HEK293 (cell line): ENCODE measurements around the gene CCDC30.

ENCODE experiments used
- CTCF ChIA-PET: fragments of 350-600 bp; formaldehyde crosslinking; extraction: SDS; loops from one replicate; lab custom pipeline; 2021; ENCODE audit warnings: antibody characterized with exemption; lab: Yijun Ruan, JAX
- POLR2A ChIA-PET: fragments of 300-600 bp; formaldehyde crosslinking; extraction: SDS; loops from one replicate; lab custom pipeline; 2020; ENCODE audit warnings: antibody characterized with exemption, inconsistent platforms; lab: Yijun Ruan, JAX
- H3K27ac ChIP-seq: fragments of 200-500 bp; sonication (Bioruptor generic); 2 replicates; pipeline ENCODE4 v1.5.1; 2014; ENCODE audit warnings: low read depth, low read length, control low read depth, inconsistent platforms; ENCODE audit errors: extremely low read depth
- H3K36me3 ChIP-seq, 2 experiments: fragments of 200-500 bp in 1 of 2; sonication (Bioruptor generic) in 1 of 2; 1 replicate in 1 of 2; 2 replicates in 1 of 2; pipeline ENCODE4 v1.5.1; 2014 to 2017; ENCODE audit warnings: inconsistent platforms in 2 of 2, low read length in 2 of 2; ENCODE audit not compliant: control insufficient read depth in 2 of 2, insufficient read depth in 1 of 2
- H3K4me1 ChIP-seq: fragments of 200-500 bp; sonication (Bioruptor generic); 2 replicates; pipeline ENCODE4 v1.5.1; 2014; ENCODE audit warnings: mild to moderate bottlenecking, low read length, inconsistent platforms; ENCODE audit not compliant: control insufficient read depth, insufficient read depth
- H3K4me3 ChIP-seq: 2 replicates; pipeline ENCODE4 v1.5.1; 2011; ENCODE audit warnings: low read depth, mild to moderate bottlenecking, control low read depth, low read length, moderate library complexity
- H3K9me3 ChIP-seq: fragments of 200-500 bp; sonication (Bioruptor generic); 2 replicates; pipeline ENCODE4 v1.5.1; 2014; ENCODE audit warnings: low read depth, low read length, inconsistent platforms; ENCODE audit not compliant: control insufficient read depth, insufficient read depth
- BCL6B ChIP-seq: fragments of 450-650 bp; formaldehyde crosslinking; IDR thresholded peaks from 2 replicates; pipeline ENCODE4 v1.5.1; 2017; ENCODE audit warnings: missing biosample characterization, missing genetic modification characterization
- ELK4 ChIP-seq: IDR thresholded peaks from 2 replicates; pipeline ENCODE4 v1.6.1; 2011; ENCODE audit warnings: mild to moderate bottlenecking, low read depth, low read length, borderline replicate concordance
- KLF1 ChIP-seq: fragments of 450-650 bp; formaldehyde crosslinking; IDR thresholded peaks from 2 replicates; pipeline ENCODE4 v1.5.1; 2016; ENCODE audit warnings: missing biosample characterization, missing genetic modification characterization
- KLF8 ChIP-seq: fragments of 450-650 bp; formaldehyde crosslinking; IDR thresholded peaks from 2 replicates; pipeline ENCODE4 v1.5.1; 2016; ENCODE audit warnings: missing biosample characterization, missing genetic modification characterization
- OSR2 ChIP-seq: fragments of 450-650 bp; formaldehyde crosslinking; IDR thresholded peaks from 2 replicates; pipeline ENCODE4 v1.5.1; 2016; ENCODE audit warnings: missing biosample characterization, missing genetic modification characterization
- PBX3 ChIP-seq: sonication (generic); formaldehyde crosslinking; IDR thresholded peaks from 2 replicates; pipeline ENCODE4 v1.8.1; 2022; ENCODE audit warnings: mild to moderate bottlenecking, moderate library complexity, missing genetic modification reagents
- REST ChIP-seq: fragments of 450-650 bp; formaldehyde crosslinking; IDR thresholded peaks from 2 replicates; pipeline ENCODE4 v1.5.1; 2016; ENCODE audit warnings: missing biosample characterization, missing genetic modification characterization
- SP7 ChIP-seq: fragments of 450-650 bp; formaldehyde crosslinking; IDR thresholded peaks from 2 replicates; pipeline ENCODE4 v1.5.1; 2016; ENCODE audit warnings: missing biosample characterization, missing genetic modification characterization
- WT1 ChIP-seq: fragments of 450-650 bp; formaldehyde crosslinking; IDR thresholded peaks from 2 replicates; pipeline ENCODE4 v1.5.1; 2016; ENCODE audit warnings: missing biosample characterization, missing genetic modification characterization
- YY2 ChIP-seq: fragments of 450-650 bp; formaldehyde crosslinking; IDR thresholded peaks from 2 replicates; pipeline ENCODE4 v1.5.1; 2016; ENCODE audit warnings: missing biosample characterization, missing genetic modification characterization
- ZBTB17 ChIP-seq: fragments of 450-650 bp; formaldehyde crosslinking; IDR thresholded peaks from 2 replicates; pipeline ENCODE4 v1.5.1; 2016; ENCODE audit warnings: missing biosample characterization, missing genetic modification characterization
- ZBTB20 ChIP-seq: fragments of 450-650 bp; formaldehyde crosslinking; IDR thresholded peaks from 2 replicates; pipeline ENCODE4 v1.5.1; 2016; ENCODE audit warnings: missing biosample characterization, missing genetic modification characterization
- ZNF302 ChIP-seq: fragments of 450-650 bp; formaldehyde crosslinking; IDR thresholded peaks from 2 replicates; pipeline ENCODE4 v1.5.1; 2016; ENCODE audit warnings: missing biosample characterization, missing genetic modification characterization, low read depth
- ZNF324 ChIP-seq: fragments of 450-650 bp; formaldehyde crosslinking; IDR thresholded peaks from 2 replicates; pipeline ENCODE4 v1.5.1; 2016; ENCODE audit warnings: missing biosample characterization, missing genetic modification characterization
- ZNF335 ChIP-seq: fragments of 450-650 bp; formaldehyde crosslinking; conservative IDR thresholded peaks from 2 replicates; pipeline ENCODE4 v1.5.1; 2016; ENCODE audit warnings: missing biosample characterization, missing genetic modification characterization
- ZNF391 ChIP-seq: fragments of 450-650 bp; formaldehyde crosslinking; IDR thresholded peaks from 2 replicates; pipeline ENCODE4 v1.5.1; 2016; ENCODE audit warnings: low read depth, missing biosample characterization, missing genetic modification characterization, borderline replicate concordance
- ZNF398 ChIP-seq: fragments of 450-650 bp; formaldehyde crosslinking; IDR thresholded peaks from 2 replicates; pipeline ENCODE4 v1.5.1; 2017; ENCODE audit warnings: missing biosample characterization, missing genetic modification characterization
- ZNF449 ChIP-seq: fragments of 450-650 bp; formaldehyde crosslinking; IDR thresholded peaks from 2 replicates; pipeline ENCODE4 v1.5.1; 2017; ENCODE audit warnings: missing biosample characterization, mild to moderate bottlenecking, missing genetic modification characterization, moderate library complexity
- ZNF521 ChIP-seq: fragments of 450-650 bp; formaldehyde crosslinking; IDR thresholded peaks from 2 replicates; pipeline ENCODE4 v1.5.1; 2017; ENCODE audit warnings: missing biosample characterization, mild to moderate bottlenecking, missing genetic modification characterization
- ZNF639 ChIP-seq: fragments of 450-650 bp; formaldehyde crosslinking; IDR thresholded peaks from 2 replicates; pipeline ENCODE4 v1.5.1; 2016; ENCODE audit warnings: missing biosample characterization, missing genetic modification characterization
- ZNF704 ChIP-seq: fragments of 450-650 bp; formaldehyde crosslinking; IDR thresholded peaks from 2 replicates; pipeline ENCODE4 v1.5.1; 2016; ENCODE audit warnings: missing biosample characterization, missing genetic modification characterization

CCDC30 gene

GRCh38 chr1:42681741-42682483, 218.8 kb downstream of the CCDC30 start, which contains the start of gene YBX1:
TSS of gene YBX1 (plus strand) at chr1:42682418. CDS start at chr1:42682566, 148 bp downstream.
- Histone ChIP-seq H3K27ac (peak within 1 kb of the TSS; percentile 85), H3K4me1 (peaks cover 12% of the 10 kb centered on the region), H3K36me3 (peaks cover 0 to 42% of the 10 kb centered on the region in 2 experiments; a peak in 1 of 3 replicates), H3K9me3 (no peaks in the 10 kb centered on the region), H3K4me3 (peak within 1 kb of the TSS; percentile 78)
- ChIA-PET CTCF (interaction anchor here (0.6 to 1.1 kb wide), 2 partner anchors 24 to 104 kb away, joined by 3 read pairs; no protein-coding TSS in a partner anchor), POLR2A (interaction anchor here (0.6 to 3.2 kb wide), 21 partner anchors 9 to 516 kb away, joined by 3 to 34 read pairs (median 4); partner anchors contain the start of genes C1orf50, CCDC30, CLDN19 and P3H1)
- peak; percentile 79 for TF ChIP-seq SP7 (tag by site-specific recombination)
- TF ChIP-seq ZNF302 (tag by site-specific recombination): no peak
- TF ChIP-seq OSR2 (tag by site-specific recombination): no peak
- 0 out of 2 replicates have a peak, but pooled peaks have one; percentile 23 for TF ChIP-seq REST (tag by site-specific recombination)
- TF ChIP-seq ZNF521 (tag by site-specific recombination): no peak
- TF ChIP-seq PBX3 (CRISPR knock-in tag): peak; percentile 93
- peak; percentile 40; the same call in 1 of the 2 replicates for TF ChIP-seq ZNF324
- TF ChIP-seq BCL6B (tag by site-specific recombination): no peak
- peak; percentile 64; the same call in 1 of the 2 replicates for TF ChIP-seq ZNF639 (tag by site-specific recombination)
- 0 out of 2 replicates have a peak, but pooled peaks have one; percentile 17 for TF ChIP-seq KLF1 (tag by site-specific recombination)
- peak; percentile 79 for TF ChIP-seq YY2 (tag by site-specific recombination)
- TF ChIP-seq ZNF335 (tag by site-specific recombination): peak; percentile 79
- no peak for TF ChIP-seq ZNF398 (tag by site-specific recombination)
- TF ChIP-seq KLF8 (tag by site-specific recombination): peak; percentile 44; the same call in 1 of the 2 replicates
- peak; percentile 74 for TF ChIP-seq ZBTB17 (tag by site-specific recombination)
- TF ChIP-seq ZNF704 (tag by site-specific recombination): 0 out of 2 replicates have a peak, but pooled peaks have one; percentile 36
- TF ChIP-seq ZNF449 (tag by site-specific recombination): peak; percentile 28; the same call in 1 of the 2 replicates
- 0 out of 2 replicates have a peak, but pooled peaks have one; percentile 13 for TF ChIP-seq WT1 (tag by site-specific recombination)
- no peak for TF ChIP-seq ELK4
- TF ChIP-seq ZNF391: 0 out of 2 replicates have a peak, but pooled peaks have one; percentile 66
- peak; percentile 70; the same call in 1 of the 2 replicates for TF ChIP-seq ZBTB20 (tag by site-specific recombination)
